Right lobe of liver (tissue), 6 donors: ENCODE measurements around the gene IRX5. TPM values are rescaled to one million over a fixed set of nuclear protein-coding genes. Genes with fewer than 3 reads are reported as not detected.

ENCODE experiments used
- ATAC-seq, 4 donors: fragments of 200-7000 bp; cut with Tn5 transposase; one replicate each; pipeline ENCODE4 v1.9.1; 2020; ENCODE audit warnings: mild to moderate bottlenecking in 4 of 4, moderate library complexity in 4 of 4
- DNase-seq, 3 donors: peaks; one replicate each; pipeline ENCODE4 v3.0.0-alpha.2; 2020
- H3K27ac ChIP-seq, 3 donors: fragments of 200-600 bp; one replicate each; pipeline ENCODE4 v1.8.0; 2022
- H3K27me3 ChIP-seq, 2 donors: fragments of 200-600 bp; one replicate each; pipeline ENCODE4 v1.8.0; 2022
- H3K36me3 ChIP-seq, 4 donors: fragments of 200-600 bp; sonication (generic) in 1 of 4; one replicate each; pipeline versions ENCODE4 v1.5.1 to v1.8.0; 2017 to 2022; ENCODE audit warnings: control low read depth in 1 of 4
- H3K4me1 ChIP-seq, 4 donors: fragments of 200-600 bp; sonication (generic) in 1 of 4; one replicate each; pipeline versions ENCODE4 v1.5.1 to v1.8.0; 2017 to 2022; ENCODE audit warnings: control low read depth in 1 of 4
- H3K4me3 ChIP-seq, 3 donors: fragments of 200-600 bp; one replicate each; pipeline ENCODE4 v1.8.0; 2022
- H3K9me3 ChIP-seq, 4 donors: fragments of 200-600 bp; sonication (generic) in 1 of 4; one replicate each; pipeline versions ENCODE4 v1.5.1 to v1.8.0; 2017 to 2022; ENCODE audit warnings: control low read depth in 1 of 4
- CTCF ChIP-seq, 4 donors: fragments of 200-600 bp in 3 of 4; fragments of 450-650 bp in 1 of 4; IDR thresholded peaks; one replicate each; pipeline versions ENCODE4 v1.5.1 to v1.8.0; 2016 to 2022; ENCODE audit warnings: antibody characterized with exemption in 4 of 4, mild to moderate bottlenecking in 2 of 4
- POLR2A ChIP-seq: fragments of 450-650 bp; IDR thresholded peaks from one replicate; pipeline ENCODE4 v1.6.1; 2017; ENCODE audit warnings: antibody characterized with exemption, mild to moderate bottlenecking
- WGBS: methylation state at CpG from one replicate; pipeline ENCODE4 v1.1.6; 2018; ENCODE audit warnings: low coverage, low lambda C conversion rate; ENCODE audit not compliant: insufficient coverage; ENCODE audit errors: missing lambda C conversion rate; 5-methylcytosine and 5-hydroxymethylcytosine counted together
- intact Hi-C, 2 donors: fragments of 100-400 bp; cut with DNase I; formaldehyde crosslinking; loops; one replicate each; pipeline versions ENCODE4 v1.11.2 to v1.14.1; 2022
- total RNA-seq, 6 experiments: library from RNA; depleted of rRNA in 2 of 6; stranded (reverse); fragments of >200 nt in 2 of 6; fragmentation: NEBNext Ultra II Directional in 3 of 6; extraction: Animal tissue kit (Norgen Biotek cat#: 25700) in 3 of 6; gene quantifications; one replicate each; pipeline versions ENCODE4 v1.1.0 to v1.2.4, GENCODE V29; 2016 to 2023
- donor health status: DM: no; HTN: yes; CAD: no.
- donor health status: DM: no; HTN: no; CAD: no.
- donor health status: DM: no; HTN: no; CAD: no.
- donor health status: DM: no; HTN: yes; CAD: no.
- donor health status: DM: no; HTN: yes; CAD: no.

Gene IRX5
- total RNA-seq, 6 experiments from 2014 or later, result not detected

- TF ChIP-seq CTCF (IDR thresholded peaks at IDR 0.05) (no peak), POLR2A (no peak)
- H3K27ac ChIP-seq, result no peak overlapping the region
- no peaks in the 10 kb centered on the region for H3K9me3 ChIP-seq
- peaks cover 0 to 15% (median 3%) of the 10 kb centered on the region in 4 donors for H3K4me1 ChIP-seq
- DNase-seq, result no peak
- peaks cover 11 to 32% of the 10 kb centered on the region in 2 donors for H3K27me3 ChIP-seq
- WGBS, result 71% methylated on average over 2 of the region's 2 CpGs
- ATAC-seq, result no peak
- intact Hi-C loops, result loop anchor here in 1 of 2 donors (10.0 kb wide), 1 partner anchor 658 kb away; the partner anchor contains the start of gene IRX3
- H3K4me3 ChIP-seq, result no peak overlapping the region
- no peaks in the 10 kb centered on the region for H3K36me3 ChIP-seq
Measured at GRCh38 chr16:54942353-54942943, 11.8 kb downstream of the IRX5 start.

GRCh38 chr16:54944002-54944401, 13.3 kb downstream of the IRX5 start:
- DNase-seq (no peak), ATAC-seq (no peak)
- Histone ChIP-seq H3K27ac (no peak overlapping the region), H3K4me3 (no peak overlapping the region), H3K4me1 (no peaks in the 10 kb centered on the region), H3K36me3 (no peaks in the 10 kb centered on the region), H3K27me3 (peaks cover 0 to 18% of the 10 kb centered on the region in 2 donors), H3K9me3 (no peaks in the 10 kb centered on the region)
- TF ChIP-seq POLR2A, result no peak
- no peak for TF ChIP-seq CTCF (IDR thresholded peaks at IDR 0.05)
- intact Hi-C loops, result loop anchor here in 1 of 2 donors (10.0 kb wide), 1 partner anchor 659 kb away; the partner anchor contains the start of gene IRX3
- WGBS, result 44% methylated on average over 1 of the region's 1 CpG

DNA sequence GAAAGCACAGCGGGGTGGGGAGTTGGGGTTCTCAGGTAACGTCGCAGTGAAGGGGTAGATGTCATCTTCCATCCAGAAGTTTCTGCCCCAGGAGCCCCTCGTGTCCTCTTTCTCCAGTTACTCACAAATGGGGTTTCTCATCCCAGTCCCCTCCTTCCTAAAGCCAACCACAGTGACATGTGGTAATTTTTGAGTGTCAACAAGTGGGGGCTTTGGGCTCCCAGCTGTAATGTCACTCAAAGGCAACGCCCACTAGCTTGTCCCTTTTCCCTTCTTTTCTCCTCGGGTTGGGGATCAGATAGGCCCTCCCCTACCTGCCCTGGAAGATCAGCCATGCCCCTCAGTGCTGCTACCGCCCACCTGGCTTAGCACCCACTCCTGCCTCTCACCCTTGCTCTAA, 14.4 kb downstream of the IRX5 start:
- H3K27me3 ChIP-seq, result peaks cover 0 to 8% of the 10 kb centered on the region in 2 donors
- intact Hi-C loops, result loop anchor here in 1 of 2 donors (10.0 kb wide), 1 partner anchor 660 kb away; the partner anchor contains the start of gene IRX3
- H3K4me3 ChIP-seq, result no peak overlapping the region

GRCh38 chr16:54946909-54947308, 16.2 kb downstream of the IRX5 start:
- H3K27me3 ChIP-seq, result no peaks in the 10 kb centered on the region

More for the DNA sequence above, 14.4 kb downstream of the IRX5 start:
- H3K4me1 ChIP-seq, result no peaks in the 10 kb centered on the region
- no peaks in the 10 kb centered on the region for H3K36me3 ChIP-seq
- no peaks in the 10 kb centered on the region for H3K9me3 ChIP-seq
- WGBS, result 44% methylated on average over 4 of the region's 7 CpGs
- no peak for TF ChIP-seq CTCF (IDR thresholded peaks at IDR 0.05)
- TF ChIP-seq POLR2A, result no peak
- H3K27ac ChIP-seq, result no peak overlapping the region
- no peak for ATAC-seq
- DNase-seq, result no peak

More at GRCh38 chr16:54946909-54947308, 16.2 kb downstream of the IRX5 start:
- ATAC-seq, result no peak
- Histone ChIP-seq H3K27ac (no peak overlapping the region), H3K4me1 (no peaks in the 10 kb centered on the region), H3K9me3 (no peaks in the 10 kb centered on the region), H3K36me3 (no peaks in the 10 kb centered on the region), H3K4me3 (no peak overlapping the region)
- intact Hi-C loops, result loop anchor here in 1 of 2 donors (10.0 kb wide), 1 partner anchor 662 kb away; the partner anchor contains the start of gene IRX3
- no peak for TF ChIP-seq CTCF (IDR thresholded peaks at IDR 0.05)
- TF ChIP-seq POLR2A, result no peak
- WGBS, result 46% methylated on average over 3 of the region's 3 CpGs
- no peak for DNase-seq
